ENCODE data around the gene ZNF33A. TPM values are rescaled to one million over a fixed set of nuclear protein-coding genes. Genes with fewer than 3 reads are reported as not detected.

The ZNF33A gene
- total and polyA plus RNA-seq, 2 donors (not counting 3 experiments of a cell fraction or from before 2014, with no cell fraction given) = 4.6 to 13.2 TPM

DNA sequence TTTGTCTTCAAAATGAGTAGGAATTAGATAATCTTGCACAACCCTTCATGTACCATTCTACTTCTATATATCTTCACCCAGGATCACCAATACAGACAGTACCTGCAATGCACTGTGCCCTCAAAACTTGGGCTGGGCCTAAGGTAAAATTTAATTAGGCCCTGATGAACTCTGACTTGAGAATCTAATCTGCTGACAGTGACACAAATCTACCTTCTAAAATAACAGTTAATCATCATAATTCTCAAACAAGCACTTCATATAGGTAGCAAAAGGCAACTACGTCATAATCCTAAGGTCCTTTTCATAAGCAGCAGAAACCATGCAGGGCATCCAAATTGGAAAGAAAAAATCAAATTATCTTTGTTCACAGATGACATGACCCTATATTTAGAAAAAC lies 38.1 kb upstream of the ZNF33A start:
- dilution Hi-C loops (cut with MboI; ENCODE audit: extremely low pct_ligation_motif_present, low sequenced_read_pairs) = no loop called here
- Histone ChIP-seq H2AFZ (ENCODE audit: low read depth, low read length) (no peak overlapping the region), H3K27me3 (ENCODE audit: control insufficient read depth in 2 of 2, insufficient read depth in 2 of 2, low read length in 2 of 2) (no peaks in the 10 kb centered on the region), H3K9me3 (replicated peaks; ENCODE audit: control insufficient read depth, insufficient read depth, low read length) (no peaks in the 10 kb centered on the region), H3K79me2 (ENCODE audit: control insufficient read depth, insufficient read depth, low read length) (no peaks in the 10 kb centered on the region), H3K27ac (ENCODE audit: insufficient read depth, low read depth, low read length) (no peak overlapping the region), H3K9me1 (replicated peaks; ENCODE audit: control insufficient read depth, extremely low read depth, insufficient read depth, low read length) (no peaks in the 10 kb centered on the region), H3K4me3 (replicated peaks in 1 of 3; ENCODE audit: insufficient read depth in 1 of 3, low read depth in 1 of 3, low read length in 3 of 3) (no peak overlapping the region), H3K4me1 (ENCODE audit: control insufficient read depth, extremely low read depth, insufficient read depth, low read length) (peaks cover 10% of the 10 kb centered on the region), H3K9ac (replicated peaks; ENCODE audit: extremely low read depth, insufficient read depth, low read length) (no peak overlapping the region), H3K4me2 (ENCODE audit: insufficient read depth, low read length) (no peak overlapping the region), H3K36me3 (ENCODE audit: control insufficient read depth in 2 of 2, extremely low read depth in 1 of 2, insufficient read depth in 2 of 2, low read length in 2 of 2) (no peaks in the 10 kb centered on the region), H4K20me1 (replicated peaks; ENCODE audit: control insufficient read depth, extremely low read depth, insufficient read depth, low read length) (no peaks in the 10 kb centered on the region)
- TF ChIP-seq FOS (IDR thresholded peaks at IDR 0.05; ENCODE audit: borderline replicate concordance, insufficient read depth, low read length) (no peak), GATA2 (IDR thresholded peaks at IDR 0.05; ENCODE audit: insufficient read depth, insufficient read length, low read depth, low read length) (no peak), POLR2A (IDR thresholded peaks at IDR 0.05; ENCODE audit: low read depth, low read length) (no peak)
- TF ChIP-seq, protein P1, sequence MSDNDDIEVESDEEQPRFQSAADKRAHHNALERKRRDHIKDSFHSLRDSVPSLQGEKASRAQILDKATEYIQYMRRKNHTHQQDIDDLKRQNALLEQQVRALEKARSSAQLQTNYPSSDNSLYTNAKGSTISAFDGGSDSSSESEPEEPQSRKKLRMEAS (IDR thresholded peaks at IDR 0.05; ENCODE audit: insufficient read depth, insufficient read length) = no peak
- CTCF ChIA-PET = no interaction called here
- DNase-seq (ENCODE audit: low read depth, low spot score) = no peak
- no TSS peak for BruUV-seq (replicated peaks)
- POLR2A ChIA-PET = no interaction called here
- FAIRE-seq = no peak
- intact Hi-C loops (cut with micrococcal nuclease) = no loop called here

DNA sequence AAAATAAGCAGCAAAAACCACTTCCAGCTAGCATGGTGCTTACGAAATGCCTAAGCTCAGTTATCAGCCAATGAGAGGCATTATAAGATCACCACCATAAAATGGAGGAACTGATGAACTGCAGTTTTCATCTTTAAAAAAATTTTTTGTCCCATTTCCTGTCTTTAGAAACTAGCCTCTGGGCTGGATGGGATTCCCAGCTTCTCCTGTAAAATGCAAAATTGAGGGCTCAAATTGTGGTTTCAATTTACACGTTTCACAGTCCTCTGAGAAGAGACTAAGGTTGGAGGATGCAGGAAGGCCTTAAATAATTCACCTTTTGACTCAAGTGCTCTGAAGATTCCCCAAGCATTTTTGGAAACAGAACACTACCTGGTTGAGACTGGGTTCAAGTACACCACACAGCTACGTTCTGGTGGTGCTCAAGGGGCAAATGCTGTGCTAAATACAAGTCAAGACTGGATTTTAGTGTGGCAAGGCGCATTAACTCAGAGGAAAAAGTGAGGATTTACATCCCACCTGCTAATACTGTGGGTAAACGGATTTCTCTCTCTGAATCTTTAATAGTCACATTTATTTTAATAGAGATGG lies 35.0 kb upstream of the ZNF33A start:
- DNase-seq (ENCODE audit: low read depth, low spot score) (no peak), FAIRE-seq (peak; percentile 64)
- ChIA-PET CTCF (interaction anchor here (1.0 to 1.6 kb wide), 3 partner anchors 15 to 390 kb away, joined by 3 to 7 read pairs (median 5); partner anchors contain the start of gene ZNF33A), POLR2A (no interaction called here)
- Histone ChIP-seq H3K79me2 (ENCODE audit: control insufficient read depth, insufficient read depth, low read length) (no peaks in the 10 kb centered on the region), H3K36me3 (ENCODE audit: control insufficient read depth in 2 of 2, extremely low read depth in 1 of 2, insufficient read depth in 2 of 2, low read length in 2 of 2) (no peaks in the 10 kb centered on the region), H3K9me3 (replicated peaks; ENCODE audit: control insufficient read depth, insufficient read depth, low read length) (no peaks in the 10 kb centered on the region), H4K20me1 (replicated peaks; ENCODE audit: control insufficient read depth, extremely low read depth, insufficient read depth, low read length) (no peaks in the 10 kb centered on the region), H3K27me3 (ENCODE audit: control insufficient read depth in 2 of 2, insufficient read depth in 2 of 2, low read length in 2 of 2) (no peaks in the 10 kb centered on the region), H3K27ac (ENCODE audit: insufficient read depth, low read depth, low read length) (peak overlapping the region; percentile 85), H3K4me2 (ENCODE audit: insufficient read depth, low read length) (peak overlapping the region; percentile 89), H3K9me1 (replicated peaks; ENCODE audit: control insufficient read depth, extremely low read depth, insufficient read depth, low read length) (no peaks in the 10 kb centered on the region), H3K9ac (replicated peaks; ENCODE audit: extremely low read depth, insufficient read depth, low read length) (peak overlapping the region; percentile 95), H3K4me1 (ENCODE audit: control insufficient read depth, extremely low read depth, insufficient read depth, low read length) (peaks cover 10% of the 10 kb centered on the region), H3K4me3 (replicated peaks in 1 of 3; ENCODE audit: insufficient read depth in 1 of 3, low read depth in 1 of 3, low read length in 3 of 3) (peak overlapping the region; percentile 52 to 91 (median 68)), H2AFZ (ENCODE audit: low read depth, low read length) (peak overlapping the region; percentile 96)
- intact Hi-C loops (cut with micrococcal nuclease) = no loop called here
- TF ChIP-seq, protein P1 (IDR thresholded peaks at IDR 0.05; ENCODE audit: insufficient read depth, insufficient read length) = no peak
- TF ChIP-seq JUN (IDR thresholded peaks at IDR 0.05; ENCODE audit: borderline replicate concordance, insufficient read depth, insufficient read length, low read depth) (no peak), FOS (IDR thresholded peaks at IDR 0.05; ENCODE audit: borderline replicate concordance, insufficient read depth, low read length) (no peak), POLR2A (IDR thresholded peaks at IDR 0.05; ENCODE audit: low read depth, low read length) (no peak), GATA2 (IDR thresholded peaks at IDR 0.05; ENCODE audit: insufficient read depth, insufficient read length, low read depth, low read length) (no peak), EZH2 (IDR thresholded peaks at IDR 0.05; ENCODE audit: borderline replicate concordance, low read depth, low read length, severe bottlenecking) (no peak), MYC (IDR thresholded peaks at IDR 0.05; ENCODE audit: low read depth, low read length) (no peak), POLR2AphosphoS5 (IDR thresholded peaks at IDR 0.05; ENCODE audit: insufficient read depth, low read depth, low read length) (no peak)
- TF ChIP-seq, protein P2, sequence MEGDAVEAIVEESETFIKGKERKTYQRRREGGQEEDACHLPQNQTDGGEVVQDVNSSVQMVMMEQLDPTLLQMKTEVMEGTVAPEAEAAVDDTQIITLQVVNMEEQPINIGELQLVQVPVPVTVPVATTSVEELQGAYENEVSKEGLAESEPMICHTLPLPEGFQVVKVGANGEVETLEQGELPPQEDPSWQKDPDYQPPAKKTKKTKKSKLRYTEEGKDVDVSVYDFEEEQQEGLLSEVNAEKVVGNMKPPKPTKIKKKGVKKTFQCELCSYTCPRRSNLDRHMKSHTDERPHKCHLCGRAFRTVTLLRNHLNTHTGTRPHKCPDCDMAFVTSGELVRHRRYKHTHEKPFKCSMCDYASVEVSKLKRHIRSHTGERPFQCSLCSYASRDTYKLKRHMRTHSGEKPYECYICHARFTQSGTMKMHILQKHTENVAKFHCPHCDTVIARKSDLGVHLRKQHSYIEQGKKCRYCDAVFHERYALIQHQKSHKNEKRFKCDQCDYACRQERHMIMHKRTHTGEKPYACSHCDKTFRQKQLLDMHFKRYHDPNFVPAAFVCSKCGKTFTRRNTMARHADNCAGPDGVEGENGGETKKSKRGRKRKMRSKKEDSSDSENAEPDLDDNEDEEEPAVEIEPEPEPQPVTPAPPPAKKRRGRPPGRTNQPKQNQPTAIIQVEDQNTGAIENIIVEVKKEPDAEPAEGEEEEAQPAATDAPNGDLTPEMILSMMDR (IDR thresholded peaks at IDR 0.05; ENCODE audit: extremely low read depth in 1 of 2, insufficient read depth in 1 of 2, low read depth in 1 of 2, low read length in 2 of 2) = no peak
- dilution Hi-C loops (cut with MboI; ENCODE audit: extremely low pct_ligation_motif_present, low sequenced_read_pairs) = no loop called here
- BruUV-seq (replicated peaks) = TSS peak; percentile 44

Data from endothelial cell of umbilical vein (primary cell).